GM18502 (cell line): ENCODE results near the gene TTC9C.
"Not testable (repeated sequence)": the region's sequence is repeated elsewhere in the genome, so short reads cannot be mapped to it uniquely, and the experiment has no call there.

Experiments
- ATAC-seq: cut with Tn5 transposase; IDR thresholded peaks from one replicate; pipeline ENCODE4 v1.9.1; 2021; ENCODE audit warnings: mild to moderate bottlenecking; ENCODE audit not compliant: unreplicated experiment, poor library complexity

Gene TTC9C

DNA sequence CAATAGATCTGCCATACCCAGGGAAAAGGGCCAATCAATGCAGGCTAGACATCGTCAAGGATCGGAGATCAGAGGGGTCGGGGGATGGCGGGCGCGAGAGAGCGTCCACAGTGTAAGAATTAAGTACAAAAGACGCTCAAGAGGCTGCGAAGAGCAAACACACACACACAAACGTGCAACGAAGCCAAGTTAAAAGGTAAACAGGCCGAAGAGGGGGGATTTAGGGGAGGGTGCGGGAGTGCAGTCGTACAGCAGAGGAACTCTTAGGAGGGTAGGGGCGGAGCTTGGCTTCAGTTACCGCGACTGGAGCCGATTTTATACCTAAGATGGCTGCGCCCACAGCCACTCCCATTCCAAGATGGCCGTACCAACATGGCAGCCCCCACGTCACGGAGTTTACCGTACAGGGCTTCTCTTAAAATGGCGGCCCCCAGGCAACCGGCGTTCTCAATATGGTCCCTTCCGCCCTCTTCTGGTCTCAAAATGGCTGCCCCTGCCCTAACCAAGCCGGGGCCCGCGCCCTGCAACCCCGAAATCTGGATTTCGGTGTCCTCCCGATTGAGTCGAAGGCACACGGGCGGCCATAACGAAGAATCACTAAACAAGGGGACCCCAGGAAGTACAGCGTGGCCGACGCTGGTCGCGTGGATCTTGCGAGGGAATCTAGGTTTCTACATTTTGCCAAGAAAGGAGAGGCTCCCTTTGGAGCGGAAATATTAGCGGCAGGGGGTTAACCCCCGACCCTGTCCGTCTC lies 18.9 kb upstream of the TTC9C start:
- peak; percentile 73 for ATAC-seq

DNA sequence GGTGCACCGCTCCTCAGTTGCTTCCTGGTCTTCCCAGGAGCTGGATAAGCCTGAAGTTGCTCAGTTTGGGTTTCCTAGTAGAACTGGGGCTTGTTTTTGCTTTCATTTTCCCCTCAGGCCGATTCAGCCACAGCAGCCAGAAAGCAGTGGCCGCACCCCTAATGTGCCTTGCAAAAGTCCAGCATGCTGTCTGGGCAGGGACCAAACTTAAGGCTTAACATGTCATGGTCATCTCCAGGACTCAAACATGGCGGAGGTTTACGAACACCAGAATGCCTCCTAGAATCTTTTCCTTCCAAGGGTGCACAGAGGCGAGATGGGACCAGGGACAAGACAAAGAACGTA lies 18.3 kb upstream of the TTC9C start:
- peak; percentile 5 for ATAC-seq

- ATAC-seq: no peak
Measured at GRCh38 chr11:62712276-62712812, 15.9 kb upstream of the TTC9C start.

GRCh38 chr11:62712861-62713260 lies 15.4 kb upstream of the TTC9C start:
- no peak for ATAC-seq

DNA sequence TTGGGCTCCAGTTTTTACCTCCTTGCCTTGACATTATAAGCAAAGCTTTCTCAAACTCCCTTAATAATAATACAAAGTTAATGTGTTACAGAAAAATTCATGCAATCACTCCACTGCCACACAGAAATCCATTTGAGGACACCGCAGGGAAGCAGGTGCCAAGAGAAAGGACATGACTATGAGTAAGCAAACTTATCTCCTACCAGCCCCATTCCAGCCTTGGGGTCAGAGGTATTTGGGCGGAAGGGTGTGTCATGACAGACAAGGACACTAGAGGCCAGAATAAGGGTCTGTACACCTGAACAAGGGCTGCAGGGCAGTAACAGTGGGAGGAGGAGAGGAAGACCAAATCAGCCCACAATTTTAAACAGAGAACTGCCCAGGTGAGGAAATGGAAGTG lies 14.9 kb upstream of the TTC9C start:
- no peak for ATAC-seq

GRCh38 chr11:62715150-62716130 lies 12.8 kb upstream of the TTC9C start:
- no peak for ATAC-seq

- ATAC-seq: no peak
Measured at GRCh38 chr11:62716206-62716605, 12.1 kb upstream of the TTC9C start.

- ATAC-seq: no peak
Measured at GRCh38 chr11:62716816-62717215, 11.5 kb upstream of the TTC9C start.

GRCh38 chr11:62719302-62719978 lies 8.8 kb upstream of the TTC9C start:
- ATAC-seq: no peak

- ATAC-seq: no peak
Measured at GRCh38 chr11:62721994-62722393, 6.3 kb upstream of the TTC9C start.

DNA sequence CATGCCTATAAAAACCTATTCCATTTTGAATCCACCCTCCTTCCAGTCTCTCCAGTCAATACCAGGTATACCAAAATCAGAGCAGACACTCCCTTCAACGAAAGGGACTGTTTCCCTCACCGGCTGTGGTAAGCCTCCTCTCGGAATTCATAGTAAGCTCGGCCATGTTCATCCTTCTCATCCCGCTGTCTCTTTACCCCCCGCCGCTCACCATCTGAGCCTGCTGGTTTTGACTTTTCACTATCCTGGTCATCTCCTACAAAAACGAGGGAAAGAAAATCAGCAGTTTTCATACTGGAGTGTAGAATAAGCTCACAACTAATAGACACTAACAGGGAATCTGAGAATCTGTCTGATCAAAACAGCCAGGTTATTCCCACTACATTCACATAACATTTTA lies 4.1 kb upstream of the TTC9C start:
- no peak for ATAC-seq

DNA sequence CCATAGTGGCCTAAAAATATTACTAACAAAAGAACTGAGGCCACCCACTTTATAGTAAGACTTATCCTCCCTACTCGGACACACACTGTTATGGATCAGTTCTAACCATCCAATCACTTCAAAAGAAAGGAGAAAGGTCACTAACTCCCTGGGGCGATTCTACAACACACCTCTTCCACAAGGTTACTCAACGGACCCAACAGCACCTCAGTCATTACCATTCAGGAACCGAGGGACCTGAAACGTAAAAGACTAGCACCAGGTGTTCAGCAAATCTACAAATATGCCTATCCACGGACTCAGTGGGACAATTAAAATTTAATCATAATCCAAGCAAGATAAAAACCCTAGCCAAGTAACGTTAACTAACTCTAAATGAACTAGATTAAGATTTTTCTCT lies 2.6 kb upstream of the TTC9C start:
- ATAC-seq: no peak

DNA sequence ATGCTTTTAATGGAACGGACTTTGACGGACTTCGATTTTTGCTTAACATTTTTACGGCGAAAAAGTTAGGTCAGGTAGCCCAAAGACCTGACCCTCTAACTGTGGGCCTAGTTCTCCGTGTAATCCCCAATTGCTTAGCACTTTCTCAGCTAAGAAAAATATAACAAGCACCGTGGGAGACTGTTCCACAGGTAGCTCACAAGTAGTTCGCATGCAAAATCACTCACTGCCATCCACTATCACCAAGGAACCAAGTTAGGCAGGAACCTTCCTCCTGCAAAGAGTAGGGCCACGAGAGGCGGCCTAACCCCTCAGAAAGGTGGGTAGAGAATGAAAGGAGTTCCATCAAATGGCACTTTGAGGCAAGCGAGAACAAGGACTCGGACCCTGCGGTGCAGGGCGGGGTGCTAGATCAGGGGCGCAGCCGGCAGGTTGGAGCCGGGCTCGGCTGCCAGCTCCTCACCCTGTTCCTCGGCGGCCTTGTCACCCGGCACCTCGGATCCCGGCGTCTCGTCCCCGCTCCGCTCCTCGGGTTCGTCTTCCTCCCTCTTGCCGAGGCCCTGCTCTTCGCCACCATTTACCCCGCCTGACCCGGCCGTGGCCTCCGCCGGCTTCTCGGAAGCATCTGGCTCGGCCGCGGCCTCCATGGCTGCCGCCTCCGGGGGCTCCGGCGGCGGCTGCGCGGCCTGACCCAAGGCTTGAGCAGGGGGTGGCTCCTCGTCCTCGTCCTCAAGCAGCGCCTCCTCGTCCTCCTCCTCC lies 2.0 kb upstream of the TTC9C start:
- peak; percentile 1 for ATAC-seq

DNA sequence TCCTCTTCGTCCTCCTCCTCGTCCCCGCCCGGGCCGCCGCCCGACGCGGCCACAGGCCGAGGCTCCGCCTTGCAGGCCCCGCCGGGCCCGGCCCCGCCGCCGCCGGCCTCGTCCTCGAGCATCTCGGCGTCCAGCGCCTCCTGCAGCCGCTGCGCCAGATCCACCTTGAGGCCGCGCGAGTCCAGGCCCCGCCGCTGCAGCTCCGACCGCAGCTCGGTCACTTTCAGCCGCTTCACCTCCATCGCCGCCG lies 1.4 kb upstream of the TTC9C start:
- ATAC-seq: no peak

- ATAC-seq: peak; percentile 73
Measured at GRCh38 chr11:62727165-62727871, 968 bp upstream of the TTC9C start, which contains the start of gene HNRNPUL2. TSS of gene HNRNPUL2 (minus strand) at chr11:62727457. CDS start at chr11:62727156, 301 bp downstream.

- peak; percentile 58 for ATAC-seq
Measured at GRCh38 chr11:62727872-62728170, 465 bp upstream of the TTC9C start.

DNA sequence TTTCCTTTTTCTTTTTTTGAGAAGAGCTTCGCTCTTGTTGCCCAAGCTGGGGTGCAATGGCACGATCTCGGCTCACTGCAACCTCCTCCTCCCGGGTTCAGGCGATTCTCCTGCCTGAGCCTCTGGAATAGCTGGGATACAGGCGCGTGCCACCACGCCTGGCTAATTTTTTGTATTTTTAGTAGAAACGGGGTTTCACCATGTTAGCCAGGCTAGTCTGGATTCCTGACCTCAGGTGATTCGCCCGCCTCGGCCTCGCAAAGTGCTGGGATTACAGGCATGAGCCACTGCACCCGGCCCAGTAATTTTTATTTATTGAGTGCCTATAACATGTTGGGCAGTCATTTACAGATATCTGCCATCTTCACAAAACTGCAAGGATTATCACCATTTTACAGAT lies 1.8 kb downstream of the TTC9C start:
- not testable (repeated sequence) for ATAC-seq

GRCh38 chr11:62732830-62733229 lies 4.5 kb downstream of the TTC9C start:
- no peak for ATAC-seq

DNA sequence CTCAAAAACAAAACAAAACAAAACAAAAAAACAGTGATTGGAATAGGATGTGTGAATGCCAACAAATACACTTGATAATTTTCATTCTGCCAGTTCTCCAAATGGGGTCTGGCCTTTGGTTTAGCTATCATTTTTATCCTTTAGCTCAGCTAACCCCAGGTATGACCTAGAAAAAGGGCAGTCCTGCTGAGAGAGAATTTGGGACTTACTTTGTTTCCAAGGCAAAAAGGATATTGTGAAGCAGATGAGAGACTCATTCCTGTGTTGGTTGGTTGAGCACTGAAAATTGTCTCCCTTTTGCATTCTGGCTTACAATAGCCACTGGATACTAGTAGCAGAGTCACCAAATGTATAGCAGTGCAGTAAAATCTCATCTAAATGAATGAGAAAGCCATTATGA lies 8.9 kb downstream of the TTC9C start:
- no peak for ATAC-seq
